ENCODE results near the gene EMX1.

EMX1 gene

DNA sequence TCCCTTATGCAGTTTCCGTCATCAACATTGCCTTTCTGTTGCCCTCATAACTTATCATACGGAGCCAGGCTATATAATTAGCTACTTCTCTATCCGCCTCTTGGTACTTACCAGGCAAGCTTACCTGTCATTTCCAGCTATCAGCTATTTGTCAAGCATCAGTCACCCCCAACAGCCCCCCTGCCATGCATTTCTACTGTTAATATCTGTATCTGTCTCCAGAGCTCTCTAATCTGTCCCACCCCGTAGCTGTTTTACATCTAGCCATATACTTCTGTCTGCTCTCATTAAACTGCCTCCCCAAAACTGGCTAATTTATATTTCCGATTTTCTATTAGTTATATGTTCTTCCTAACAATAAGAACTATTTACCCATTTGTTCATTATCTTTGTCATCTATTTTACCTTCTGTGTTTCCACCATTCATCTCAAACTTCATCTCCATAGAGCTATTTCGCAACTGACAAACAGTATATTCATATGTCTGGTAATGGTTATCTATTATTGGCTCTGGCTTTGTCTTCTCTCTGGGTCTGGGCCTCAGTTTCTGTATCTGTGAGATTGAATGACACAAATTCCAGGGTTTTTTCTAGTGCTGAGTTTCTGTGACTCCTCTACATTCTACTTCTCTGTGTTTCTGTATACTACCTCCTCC lies 9.6 kb downstream of the EMX1 start:
- no peak for DNase-seq

DNA sequence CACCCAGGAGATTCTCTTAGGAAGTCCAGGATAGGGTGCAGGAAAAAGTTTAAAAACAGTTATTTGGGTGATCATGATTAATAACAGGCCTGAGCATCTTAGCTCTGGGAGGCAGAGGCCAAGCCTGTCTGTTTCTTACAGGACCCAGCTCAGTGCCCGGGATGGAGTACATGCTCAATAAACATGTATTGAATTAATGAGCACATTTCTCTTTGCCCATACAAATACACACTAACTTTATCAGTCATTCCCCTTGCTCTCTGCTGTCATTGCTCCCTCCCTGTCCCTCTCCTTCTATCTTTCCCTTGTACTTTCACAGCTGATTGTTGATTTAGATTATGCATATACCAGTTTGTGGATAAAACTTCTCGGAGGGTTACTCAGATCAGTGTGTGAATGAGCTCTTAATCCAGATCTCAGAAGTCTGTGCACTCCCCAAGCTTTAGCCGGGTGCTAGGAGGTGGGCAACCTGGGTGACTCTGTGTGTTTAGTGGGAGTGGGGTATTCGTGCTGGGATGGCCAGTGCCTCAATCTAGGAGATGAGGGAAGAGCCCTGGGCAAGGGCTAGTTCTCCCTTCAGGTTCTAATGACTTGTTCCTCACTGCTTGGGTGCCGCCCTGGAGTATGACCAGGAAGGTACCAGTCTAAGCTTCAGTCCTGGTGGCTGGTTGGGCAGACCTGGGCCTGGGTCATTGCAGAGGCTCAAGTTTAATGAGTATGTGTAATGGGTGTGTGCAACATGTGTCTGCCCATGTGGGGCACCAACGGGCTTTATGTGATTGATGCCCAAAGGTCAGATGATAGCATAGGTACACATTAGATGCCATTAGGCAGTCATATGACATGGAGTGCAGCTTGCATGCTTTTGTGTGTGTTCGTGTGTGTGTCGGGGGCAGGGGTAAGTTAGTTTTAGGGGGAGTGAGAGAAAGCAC lies 10.6 kb downstream of the EMX1 start:
- no peak for DNase-seq

DNA sequence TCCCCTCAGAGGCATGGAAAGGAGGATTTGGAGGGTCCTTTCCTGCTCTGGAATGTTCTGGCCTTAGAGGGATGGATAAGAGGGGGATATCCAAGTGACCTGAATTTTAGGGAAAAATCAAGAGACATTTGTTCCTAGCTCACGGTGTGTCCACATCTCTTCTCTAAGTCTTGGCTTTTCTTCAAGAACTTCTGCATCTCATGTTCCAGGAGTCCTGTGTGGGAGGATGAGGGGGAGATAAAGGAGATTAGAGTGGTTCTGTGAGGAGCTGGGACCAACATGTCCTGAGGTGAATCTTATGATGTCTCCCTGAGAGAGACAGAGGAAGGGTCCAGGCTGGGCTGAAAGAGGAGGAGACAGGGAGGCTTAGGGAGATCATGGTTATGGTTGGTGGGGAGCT lies 11.7 kb downstream of the EMX1 start:
- DNase-seq = no peak

DNA sequence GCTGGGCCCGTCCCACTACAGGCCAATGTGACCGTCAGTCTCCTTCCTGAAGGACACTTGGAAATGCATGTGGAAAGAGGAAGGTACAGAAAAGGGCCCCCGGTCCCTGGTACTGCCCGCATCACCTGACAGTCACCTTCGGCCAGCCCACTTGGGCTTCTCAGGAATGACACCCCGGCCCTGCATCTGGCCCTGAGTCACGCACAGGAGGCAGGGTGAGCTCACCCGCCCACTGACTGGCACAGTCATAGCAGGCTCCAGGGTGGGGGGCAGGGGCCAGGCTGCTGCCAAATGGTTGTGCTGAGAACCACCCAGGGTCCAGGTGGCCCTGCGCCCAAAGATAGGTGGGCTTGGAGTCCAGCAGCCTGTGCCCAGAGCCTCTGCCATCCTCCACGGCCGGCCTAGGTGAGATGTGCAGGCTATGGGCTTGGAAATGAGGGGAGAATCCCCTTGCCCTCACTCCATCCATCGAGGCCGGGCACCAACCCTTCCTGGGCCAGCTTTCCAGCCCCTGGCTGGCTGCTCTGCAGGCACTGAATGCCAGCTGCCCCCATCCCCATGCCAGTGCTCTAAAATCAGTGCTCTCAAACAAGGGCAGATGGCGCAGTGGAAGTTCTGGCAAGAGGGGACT lies 14.1 kb downstream of the EMX1 start:
- no peak for DNase-seq

DNA sequence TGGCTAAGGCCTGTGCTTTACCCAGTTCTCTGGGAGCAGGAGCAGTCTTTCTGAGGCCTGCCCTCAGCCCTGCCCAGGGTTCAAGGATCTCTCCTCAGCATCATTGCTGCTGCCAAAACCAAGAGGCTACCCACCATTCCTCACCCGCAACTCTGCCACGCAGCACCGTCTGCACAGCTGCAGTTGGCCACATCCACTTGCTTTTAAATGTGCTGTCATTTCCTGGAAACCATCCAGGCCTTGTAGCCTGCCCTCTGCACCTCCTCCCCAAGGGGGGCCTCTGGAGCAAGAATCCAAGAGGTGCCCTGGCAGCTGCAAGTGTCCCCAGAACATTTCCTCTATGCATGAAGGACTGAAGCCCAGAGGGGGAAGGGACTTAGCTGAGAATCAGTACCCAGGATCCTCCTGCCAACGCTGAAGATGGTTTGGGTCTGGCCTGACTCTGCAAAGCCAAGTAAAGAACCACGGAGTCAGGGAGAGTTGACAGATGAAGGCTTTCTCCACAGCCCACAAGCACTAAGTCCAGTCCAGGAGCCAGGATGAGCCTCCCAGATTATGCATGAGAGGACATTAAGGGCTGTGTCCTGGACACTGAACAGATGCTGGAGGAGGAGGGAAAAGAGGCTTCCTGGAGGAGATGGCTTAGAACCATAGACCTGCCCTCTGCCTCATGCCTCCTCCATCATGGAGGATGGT lies 14.9 kb downstream of the EMX1 start:
- no peak for DNase-seq

DNA sequence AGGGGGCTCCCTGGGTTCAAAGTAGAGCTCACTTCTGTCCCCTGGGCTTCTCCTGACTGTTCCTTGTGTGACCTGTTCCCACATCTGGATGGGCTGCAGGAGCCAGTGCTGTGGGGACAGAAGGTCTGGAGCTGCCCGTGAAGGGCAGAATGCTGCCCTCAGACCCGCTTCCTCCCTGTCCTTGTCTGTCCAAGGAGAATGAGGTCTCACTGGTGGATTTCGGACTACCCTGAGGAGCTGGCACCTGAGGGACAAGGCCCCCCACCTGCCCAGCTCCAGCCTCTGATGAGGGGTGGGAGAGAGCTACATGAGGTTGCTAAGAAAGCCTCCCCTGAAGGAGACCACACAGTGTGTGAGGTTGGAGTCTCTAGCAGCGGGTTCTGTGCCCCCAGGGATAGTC lies 15.5 kb downstream of the EMX1 start:
- DNase-seq = no peak

DNA sequence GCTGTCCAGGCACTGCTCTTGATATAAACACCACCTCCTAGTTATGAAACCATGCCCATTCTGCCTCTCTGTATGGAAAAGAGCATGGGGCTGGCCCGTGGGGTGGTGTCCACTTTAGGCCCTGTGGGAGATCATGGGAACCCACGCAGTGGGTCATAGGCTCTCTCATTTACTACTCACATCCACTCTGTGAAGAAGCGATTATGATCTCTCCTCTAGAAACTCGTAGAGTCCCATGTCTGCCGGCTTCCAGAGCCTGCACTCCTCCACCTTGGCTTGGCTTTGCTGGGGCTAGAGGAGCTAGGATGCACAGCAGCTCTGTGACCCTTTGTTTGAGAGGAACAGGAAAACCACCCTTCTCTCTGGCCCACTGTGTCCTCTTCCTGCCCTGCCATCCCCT lies 15.9 kb downstream of the EMX1 start:
- DNase-seq = no peak

DNA sequence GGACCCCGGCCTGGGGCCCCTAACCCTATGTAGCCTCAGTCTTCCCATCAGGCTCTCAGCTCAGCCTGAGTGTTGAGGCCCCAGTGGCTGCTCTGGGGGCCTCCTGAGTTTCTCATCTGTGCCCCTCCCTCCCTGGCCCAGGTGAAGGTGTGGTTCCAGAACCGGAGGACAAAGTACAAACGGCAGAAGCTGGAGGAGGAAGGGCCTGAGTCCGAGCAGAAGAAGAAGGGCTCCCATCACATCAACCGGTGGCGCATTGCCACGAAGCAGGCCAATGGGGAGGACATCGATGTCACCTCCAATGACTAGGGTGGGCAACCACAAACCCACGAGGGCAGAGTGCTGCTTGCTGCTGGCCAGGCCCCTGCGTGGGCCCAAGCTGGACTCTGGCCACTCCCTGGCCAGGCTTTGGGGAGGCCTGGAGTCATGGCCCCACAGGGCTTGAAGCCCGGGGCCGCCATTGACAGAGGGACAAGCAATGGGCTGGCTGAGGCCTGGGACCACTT lies 16.4 kb downstream of the EMX1 start:
- DNase-seq = no peak

DNA sequence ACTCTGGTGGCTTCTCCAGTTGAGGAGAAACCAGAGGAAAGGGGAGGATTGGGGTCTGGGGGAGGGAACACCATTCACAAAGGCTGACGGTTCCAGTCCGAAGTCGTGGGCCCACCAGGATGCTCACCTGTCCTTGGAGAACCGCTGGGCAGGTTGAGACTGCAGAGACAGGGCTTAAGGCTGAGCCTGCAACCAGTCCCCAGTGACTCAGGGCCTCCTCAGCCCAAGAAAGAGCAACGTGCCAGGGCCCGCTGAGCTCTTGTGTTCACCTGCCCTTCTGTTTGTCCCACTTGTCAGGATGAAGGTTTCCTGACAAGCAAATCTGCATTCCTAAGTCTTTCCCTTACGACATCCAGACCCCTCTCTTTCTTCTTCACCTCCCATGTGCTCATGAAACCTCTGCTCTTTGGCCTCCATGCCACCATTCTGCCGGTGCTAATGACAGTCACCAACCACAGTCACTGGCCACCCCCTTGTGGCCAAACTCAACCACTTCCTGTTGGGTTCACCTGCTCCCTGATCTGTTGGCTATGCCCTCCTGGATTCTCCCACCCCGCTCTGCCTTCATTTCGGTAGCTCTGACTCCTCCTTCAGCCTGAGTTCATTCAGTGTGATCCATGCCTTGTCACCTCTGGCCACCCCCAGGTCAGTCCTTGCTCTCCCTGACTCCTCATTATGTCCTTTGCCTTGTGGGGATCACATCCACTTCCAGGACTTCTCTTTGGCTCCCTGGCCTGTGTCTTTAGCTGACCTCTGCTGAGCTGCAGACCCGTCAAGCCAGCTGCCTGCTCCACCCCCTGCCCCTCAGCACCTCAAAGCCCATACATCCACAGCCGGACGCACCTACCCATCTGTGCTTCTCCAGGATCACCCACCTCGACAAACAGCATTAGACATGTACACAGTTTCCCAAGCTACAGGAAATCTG lies 17.6 kb downstream of the EMX1 start:
- DNase-seq = no peak

DNA sequence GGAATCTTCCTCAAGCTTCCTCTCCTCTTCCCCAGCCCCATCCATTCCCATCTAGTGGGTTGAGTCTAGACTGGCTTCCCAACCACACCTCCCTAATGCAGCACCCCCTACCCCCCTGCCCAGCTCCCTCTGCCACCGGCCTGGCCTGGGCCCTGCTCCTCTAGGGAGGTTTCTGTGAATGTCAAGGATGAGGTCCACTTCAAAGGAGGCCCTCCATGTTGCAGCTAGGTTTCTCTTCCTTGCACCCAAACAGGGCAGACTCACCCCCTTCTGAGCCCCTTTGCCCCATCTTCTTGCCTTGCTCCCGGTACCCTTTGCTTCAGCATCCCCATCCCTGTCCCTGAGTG lies 18.3 kb downstream of the EMX1 start:
- no peak for DNase-seq

DNA sequence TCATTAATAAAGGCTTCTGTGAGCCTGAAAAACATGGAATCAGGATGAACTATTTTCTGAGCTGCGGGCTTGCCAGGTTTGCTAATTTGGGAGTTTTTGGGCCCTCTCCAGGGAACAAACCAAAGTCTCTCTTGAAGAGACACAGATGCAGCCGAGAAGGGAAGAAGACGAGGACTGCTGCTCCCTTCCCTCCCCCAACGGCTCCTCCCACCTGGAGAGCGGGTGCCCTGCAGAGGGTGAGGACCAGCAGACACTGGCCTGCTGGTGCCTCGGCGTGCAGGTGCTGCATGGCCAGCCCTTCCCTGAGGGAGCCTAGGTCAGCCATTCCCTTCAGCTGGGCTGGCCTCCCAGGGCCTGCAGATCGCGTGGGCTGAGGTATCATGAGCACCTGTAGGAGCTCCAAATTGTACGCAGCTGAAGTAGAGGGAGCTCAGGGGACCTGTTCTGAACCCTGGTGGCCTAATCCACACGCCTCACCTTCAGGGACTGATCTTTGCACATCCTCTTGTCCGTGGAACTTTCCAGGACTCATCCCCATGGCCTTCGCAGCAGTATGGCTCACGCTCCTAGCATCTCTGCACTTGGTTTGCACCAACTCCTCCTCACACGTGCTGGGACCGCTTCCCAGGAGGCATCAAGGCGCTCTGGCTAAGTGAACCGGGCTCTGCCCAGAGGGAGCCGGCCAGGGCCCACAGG lies 19.5 kb downstream of the EMX1 start:
- no peak for DNase-seq

DNA sequence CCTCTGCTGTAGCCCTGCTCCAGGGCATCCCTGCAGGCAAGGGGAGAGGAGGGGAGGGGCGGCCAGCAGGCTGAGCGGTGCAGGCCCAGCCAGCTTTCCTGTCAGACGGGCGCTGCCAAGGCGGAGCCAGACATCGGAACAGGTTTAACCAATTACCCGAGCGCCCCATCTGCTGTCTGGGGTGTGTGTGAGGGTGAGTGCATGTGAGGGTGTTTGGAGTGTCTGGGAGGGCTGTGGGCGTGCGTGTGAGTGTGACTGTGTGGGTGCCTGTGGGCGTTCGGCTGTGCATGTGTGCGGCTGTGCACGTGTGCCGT lies 20.0 kb downstream of the EMX1 start:
- no peak for DNase-seq

DNA sequence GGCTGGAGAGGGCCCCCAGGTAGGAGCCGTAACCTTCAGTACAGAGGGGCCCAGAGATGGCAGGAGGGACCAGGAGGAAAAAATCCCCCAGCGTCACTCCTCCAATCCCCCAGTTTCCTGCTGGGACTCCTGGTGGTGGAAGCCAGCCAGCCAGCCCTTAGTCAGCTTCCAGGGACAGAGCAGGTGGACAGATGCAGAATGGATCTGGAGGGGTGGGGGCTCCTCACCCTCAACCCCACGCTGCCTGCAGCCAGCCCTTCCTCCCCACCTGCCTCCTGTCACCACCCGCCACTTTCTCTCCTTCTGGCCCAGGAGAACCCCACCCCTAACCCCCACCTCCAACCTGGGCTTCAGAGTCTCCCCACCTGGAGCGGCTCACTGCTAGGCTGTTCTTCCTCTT lies 21.1 kb downstream of the EMX1 start:
- DNase-seq = no peak

DNA sequence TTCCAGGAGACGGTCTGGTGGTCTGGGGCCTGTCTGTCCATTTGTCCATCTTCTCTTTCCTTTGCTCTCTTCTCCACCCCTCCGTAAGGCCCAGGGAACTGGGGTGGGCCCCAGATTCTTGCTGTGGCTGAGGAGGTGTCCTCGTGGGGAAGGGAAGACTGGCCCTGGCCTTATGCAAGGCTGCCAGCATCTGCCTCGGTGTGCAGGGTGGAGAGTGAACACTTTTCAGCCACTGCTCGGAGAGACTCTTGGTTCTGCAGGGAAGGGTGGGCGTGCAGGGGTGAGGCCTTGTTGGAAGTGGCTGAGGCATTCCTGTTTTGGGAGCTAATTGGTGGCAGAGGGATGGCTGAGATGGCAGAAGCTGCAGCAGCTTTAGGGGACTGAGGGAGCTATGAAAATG lies 23.0 kb downstream of the EMX1 start:
- no peak for DNase-seq

DNA sequence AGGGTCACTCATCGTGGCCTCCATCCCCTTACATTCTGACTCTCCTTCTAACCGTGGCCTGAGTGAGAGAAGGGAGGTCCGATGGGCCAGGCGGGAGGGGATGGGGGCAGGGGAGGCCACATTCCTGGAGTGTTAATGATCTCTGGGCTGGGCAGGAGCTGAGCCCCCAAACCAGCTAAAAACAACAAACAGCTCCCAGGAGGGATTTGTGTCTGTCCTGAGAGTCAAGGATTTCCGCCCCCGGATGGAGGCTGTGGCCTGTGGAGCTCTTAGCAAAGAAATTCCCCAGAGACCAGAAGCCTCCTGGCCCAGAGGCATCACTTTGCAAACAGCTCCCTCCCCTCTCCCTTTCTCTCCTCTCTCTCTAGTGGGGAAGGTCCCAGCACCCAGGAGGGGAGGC lies 23.5 kb downstream of the EMX1 start:
- no peak for DNase-seq

DNA sequence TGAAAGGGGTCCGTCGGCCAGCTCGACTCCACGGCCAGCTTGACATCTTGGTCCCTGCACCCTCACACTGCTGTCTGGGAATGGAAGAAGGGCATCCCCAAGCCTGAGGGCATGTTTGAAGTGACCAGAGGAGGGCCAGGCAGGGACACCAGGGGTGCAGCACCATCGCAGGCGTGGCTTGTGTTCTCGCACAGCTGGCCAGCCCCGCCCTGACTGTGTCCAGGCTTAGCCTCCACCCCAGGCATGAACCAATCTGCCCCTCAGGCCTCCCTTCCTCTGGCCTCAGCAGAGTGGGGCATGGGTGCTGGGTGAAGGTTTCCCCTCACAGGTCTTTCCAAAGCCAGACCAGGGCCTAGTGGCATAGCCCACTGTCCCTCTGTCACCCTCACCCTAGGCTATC lies 25.0 kb downstream of the EMX1 start:
- DNase-seq = no peak

DNA sequence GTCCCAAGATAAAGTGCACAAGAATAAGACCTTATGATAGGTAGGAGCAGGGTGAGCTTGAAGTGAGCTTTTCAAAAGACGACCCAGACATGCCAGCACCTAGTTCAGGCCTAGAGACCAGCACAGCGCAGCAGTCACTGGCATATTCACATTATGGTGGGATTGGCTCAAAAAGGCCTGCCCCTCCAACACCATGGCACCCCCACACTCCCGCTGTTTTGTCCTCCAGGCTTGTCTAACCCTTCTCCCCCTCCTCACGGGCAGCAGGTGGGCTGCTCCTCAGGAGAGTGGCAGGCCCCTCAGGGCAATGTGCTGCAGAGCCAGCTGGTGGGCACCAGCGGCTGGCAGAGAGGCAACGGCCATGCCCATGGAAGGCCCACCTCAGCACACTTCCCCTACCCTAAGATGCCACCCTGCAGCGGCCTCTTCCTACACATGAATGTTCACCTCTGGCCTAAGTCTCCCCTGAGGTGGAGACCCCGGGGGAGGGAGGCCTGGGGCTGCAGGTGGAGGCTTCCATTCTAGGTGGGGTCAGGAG lies 25.6 kb downstream of the EMX1 start:
- DNase-seq = no peak

DNA sequence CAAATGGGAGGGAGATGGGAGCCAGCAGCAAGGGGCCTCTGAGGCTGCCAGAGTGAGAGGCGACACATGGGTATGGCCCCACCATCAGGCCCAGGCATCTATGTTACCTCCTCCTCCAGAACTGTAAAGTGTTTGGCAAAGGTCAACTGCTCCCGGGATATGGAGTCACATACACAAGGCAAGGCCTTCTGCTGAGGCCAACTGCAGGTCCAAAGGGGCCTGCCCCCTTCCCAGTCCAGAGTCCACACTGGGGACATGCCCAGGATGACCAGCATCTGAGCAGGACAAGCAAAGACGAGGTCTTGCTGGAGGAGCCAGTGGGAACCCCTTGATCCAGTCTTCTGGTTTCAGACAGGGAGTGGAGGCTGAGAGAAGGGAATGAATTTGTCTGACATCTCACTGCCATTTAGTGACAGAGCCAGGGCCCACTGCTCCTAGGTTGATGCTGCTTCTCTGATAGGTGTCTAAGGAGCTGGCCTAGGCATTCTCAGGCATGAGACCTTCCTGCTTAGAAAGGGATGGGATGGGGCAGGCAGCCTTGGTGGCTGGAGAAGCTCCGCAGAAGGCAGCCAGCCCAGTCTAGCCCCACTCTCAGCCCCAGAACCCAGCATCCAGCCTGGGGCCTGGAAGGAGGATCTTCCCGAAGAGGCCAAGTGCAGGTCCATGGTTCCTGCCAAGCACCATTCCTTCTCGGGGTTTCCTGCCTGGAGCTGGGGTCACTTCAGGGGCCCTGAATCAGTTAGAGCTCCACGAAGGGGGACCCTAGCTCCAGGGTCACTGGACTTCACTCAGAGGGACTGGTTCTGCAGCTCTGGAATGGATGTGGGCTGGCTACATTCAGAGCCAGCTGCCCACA lies 26.4 kb downstream of the EMX1 start:
- DNase-seq = no peak

DNA sequence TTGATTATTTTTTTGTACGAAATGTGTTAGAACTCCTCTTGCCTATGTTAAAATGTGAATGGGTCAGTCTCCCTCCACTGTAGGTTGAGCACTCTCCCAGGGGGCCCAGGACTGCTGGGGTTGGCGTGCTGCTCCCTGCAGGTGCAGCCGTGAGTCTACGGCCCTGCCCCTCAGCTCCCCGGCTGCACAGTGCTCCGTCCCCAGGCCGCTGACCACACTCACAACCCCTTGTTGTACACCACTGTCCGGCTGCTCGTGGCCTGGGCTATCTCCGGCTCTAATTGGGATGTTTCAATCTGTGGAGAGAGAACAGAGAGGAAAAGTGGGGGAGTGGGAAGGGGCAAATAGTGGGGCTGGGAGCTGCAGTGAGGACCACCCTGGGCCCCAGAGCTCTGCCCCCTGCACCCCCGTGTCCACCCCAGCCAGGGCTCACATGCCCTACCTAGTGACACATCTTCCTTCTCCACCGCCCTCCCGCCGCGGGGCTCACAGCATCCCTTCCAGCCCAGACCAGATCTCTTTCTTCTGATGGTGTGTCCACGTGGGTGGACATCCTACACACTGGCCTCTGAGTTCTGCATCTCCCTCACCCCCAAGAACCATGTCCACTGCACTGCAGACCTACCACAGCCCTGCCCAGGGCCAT lies 27.6 kb downstream of the EMX1 start:
- DNase-seq = no peak

DNA sequence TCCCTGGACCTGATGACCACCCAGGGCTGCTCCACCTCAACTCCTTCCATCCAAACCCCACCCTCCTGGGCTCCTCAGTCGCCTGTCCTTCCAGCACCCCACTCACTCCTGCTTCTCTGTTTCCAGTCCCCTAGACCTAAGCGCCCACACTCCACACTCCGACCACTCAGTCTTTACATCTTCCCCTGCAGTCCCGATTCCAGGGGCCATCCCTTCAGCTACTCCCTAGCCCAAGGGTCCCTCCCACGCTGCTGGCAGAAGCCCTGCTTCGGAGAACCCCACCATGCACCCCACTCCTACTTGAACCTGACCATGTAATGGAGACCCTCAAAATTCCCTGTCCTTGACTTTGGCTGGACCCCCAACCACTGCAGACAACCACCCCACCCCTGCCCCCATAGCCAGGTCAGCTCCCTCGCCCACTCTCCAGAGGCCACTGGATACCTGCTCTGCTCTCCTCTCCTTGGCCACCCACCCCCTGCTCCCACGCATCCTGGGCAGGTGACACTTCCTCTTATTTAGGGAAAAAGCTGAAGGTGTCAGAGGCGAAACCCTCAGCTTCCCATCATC lies 28.2 kb downstream of the EMX1 start:
- no peak for DNase-seq

Data from stimulated activated CD4-positive, alpha-beta T cell treated with anti-CD3 and anti-CD28 coated beads, Interleukin-4, amount 100 ng/mL, for 1 hour (primary cell).